PC-3 (cell line): Measurements from ENCODE around the gene RGS3.

Source experiments
- CTCF ChIP-seq: fragments of 300-600 bp; sonication (generic); conservative IDR thresholded peaks from 2 replicates; pipeline ENCODE4 v1.5.1; 2017; ENCODE audit warnings: antibody characterized with exemption, low read depth, mild to moderate bottlenecking, low read length
- EZH2 ChIP-seq: fragments of 300-600 bp; sonication (generic); IDR thresholded peaks from one replicate; pipeline ENCODE4 v1.6.1; 2017; ENCODE audit warnings: antibody characterized with exemption, mild to moderate bottlenecking, low read length; ENCODE audit not compliant: unreplicated experiment
- EZH2phosphoT487 ChIP-seq: fragments of 300-600 bp; sonication (generic); IDR thresholded peaks from 2 replicates; pipeline ENCODE4 v1.6.1; 2018; ENCODE audit warnings: mild to moderate bottlenecking, antibody characterized with exemption, low read length, borderline replicate concordance

- TF ChIP-seq EZH2, result no peak
- no peak for TF ChIP-seq EZH2phosphoT487
- no peak for TF ChIP-seq CTCF
These were observed 35.8 kb downstream of the RGS3 start for GRCh38 chr9:113499153-113499875.
